NOMO-1 (cell line): Measurements from ENCODE around the gene TOB1.

Experiments used
- DNase-seq, 2 experiments: peaks; one replicate each; lab custom pipeline; 2025; ENCODE audit not compliant: unreplicated experiment in 2 of 2; lab: John Stamatoyannopoulos, UW

TOB1 gene, protein sequence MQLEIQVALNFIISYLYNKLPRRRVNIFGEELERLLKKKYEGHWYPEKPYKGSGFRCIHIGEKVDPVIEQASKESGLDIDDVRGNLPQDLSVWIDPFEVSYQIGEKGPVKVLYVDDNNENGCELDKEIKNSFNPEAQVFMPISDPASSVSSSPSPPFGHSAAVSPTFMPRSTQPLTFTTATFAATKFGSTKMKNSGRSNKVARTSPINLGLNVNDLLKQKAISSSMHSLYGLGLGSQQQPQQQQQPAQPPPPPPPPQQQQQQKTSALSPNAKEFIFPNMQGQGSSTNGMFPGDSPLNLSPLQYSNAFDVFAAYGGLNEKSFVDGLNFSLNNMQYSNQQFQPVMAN

DNA sequence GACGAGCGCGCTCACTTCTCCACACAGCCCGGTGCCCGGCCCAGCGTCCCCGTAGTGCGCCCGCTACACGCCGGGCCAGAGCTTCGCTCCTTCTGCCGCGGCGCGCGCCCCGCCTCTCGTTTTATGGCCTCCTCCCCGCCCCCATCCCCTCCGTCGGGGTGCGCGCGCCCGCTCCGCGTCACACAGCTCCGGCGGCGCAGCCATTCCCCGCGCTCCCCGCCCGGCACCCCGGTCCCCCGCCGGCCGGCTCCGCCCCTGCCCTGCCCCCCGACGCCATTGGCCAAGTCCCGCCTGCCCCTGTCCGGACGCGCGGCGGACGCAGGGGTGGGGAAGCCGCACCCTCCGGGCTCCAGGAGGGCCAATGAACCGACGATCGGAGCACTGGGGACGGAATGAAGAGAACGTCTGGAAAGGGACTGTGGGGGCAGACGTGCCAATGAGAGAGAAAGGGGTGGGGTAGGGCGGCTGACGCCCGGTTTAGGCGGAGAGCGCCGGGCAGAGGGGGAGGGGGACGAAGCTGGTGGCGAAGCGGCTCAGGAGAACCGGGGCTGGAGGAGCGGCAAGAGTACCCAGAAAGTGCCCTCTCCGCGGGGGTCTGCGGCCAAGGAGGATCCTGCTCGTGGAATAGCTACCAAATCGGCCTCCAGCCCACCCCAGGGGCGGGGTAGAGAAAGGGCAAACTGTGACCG lies at the start of gene TOB1:
TSS of gene TOB1 (minus strand) at position 94 of the 689 bp plus-strand sequence. CDS start 2,337 bp downstream, outside the sequence.
- DNase-seq: peak; percentile 98

GRCh38 chr17:50914505-50915063 lies 48.4 kb upstream of the TOB1 start:
- DNase-seq: no peak

GRCh38 chr17:50913120-50913519 lies 47.0 kb upstream of the TOB1 start:
- no peak for DNase-seq

DNA sequence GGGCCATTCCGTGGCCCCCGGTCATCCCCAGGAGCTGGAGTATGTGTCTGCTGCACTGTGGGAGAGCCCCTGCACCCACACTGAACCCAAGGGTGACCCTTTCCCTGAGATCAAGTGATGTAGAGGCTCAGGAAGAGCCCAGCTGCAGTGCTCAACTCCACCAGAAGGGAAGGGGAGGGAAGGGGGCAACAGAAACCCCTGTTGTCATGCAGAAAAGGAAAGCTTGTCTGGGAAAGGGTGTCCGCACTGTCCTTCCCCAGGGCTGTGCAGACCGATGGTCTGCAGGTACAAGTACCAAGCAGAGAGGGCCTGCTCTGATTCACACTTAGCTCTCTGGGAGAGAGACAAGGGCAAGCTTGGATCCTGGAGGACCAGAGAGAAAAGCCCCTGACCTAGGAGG lies 45.7 kb upstream of the TOB1 start:
- DNase-seq: no peak

DNA sequence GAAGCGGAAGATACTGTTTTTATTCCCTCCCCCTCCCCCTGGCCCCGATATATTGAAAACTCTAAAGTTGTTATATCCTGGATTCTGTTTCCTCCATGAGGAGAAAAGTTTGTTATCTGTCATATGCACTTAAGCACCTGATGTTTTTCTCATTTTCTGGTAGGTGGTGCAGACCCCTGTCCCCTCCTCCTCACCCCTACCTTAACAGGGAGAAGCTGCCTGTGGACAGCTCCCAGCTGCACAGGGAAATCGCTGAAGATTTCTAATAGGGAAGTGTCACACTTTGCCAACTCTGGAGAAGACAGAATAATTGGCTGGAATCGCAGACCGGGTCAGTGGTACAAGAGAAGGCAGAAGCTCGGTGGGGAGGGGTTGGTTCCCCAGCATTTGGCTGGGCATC lies 45.3 kb upstream of the TOB1 start:
- DNase-seq: no peak

DNA sequence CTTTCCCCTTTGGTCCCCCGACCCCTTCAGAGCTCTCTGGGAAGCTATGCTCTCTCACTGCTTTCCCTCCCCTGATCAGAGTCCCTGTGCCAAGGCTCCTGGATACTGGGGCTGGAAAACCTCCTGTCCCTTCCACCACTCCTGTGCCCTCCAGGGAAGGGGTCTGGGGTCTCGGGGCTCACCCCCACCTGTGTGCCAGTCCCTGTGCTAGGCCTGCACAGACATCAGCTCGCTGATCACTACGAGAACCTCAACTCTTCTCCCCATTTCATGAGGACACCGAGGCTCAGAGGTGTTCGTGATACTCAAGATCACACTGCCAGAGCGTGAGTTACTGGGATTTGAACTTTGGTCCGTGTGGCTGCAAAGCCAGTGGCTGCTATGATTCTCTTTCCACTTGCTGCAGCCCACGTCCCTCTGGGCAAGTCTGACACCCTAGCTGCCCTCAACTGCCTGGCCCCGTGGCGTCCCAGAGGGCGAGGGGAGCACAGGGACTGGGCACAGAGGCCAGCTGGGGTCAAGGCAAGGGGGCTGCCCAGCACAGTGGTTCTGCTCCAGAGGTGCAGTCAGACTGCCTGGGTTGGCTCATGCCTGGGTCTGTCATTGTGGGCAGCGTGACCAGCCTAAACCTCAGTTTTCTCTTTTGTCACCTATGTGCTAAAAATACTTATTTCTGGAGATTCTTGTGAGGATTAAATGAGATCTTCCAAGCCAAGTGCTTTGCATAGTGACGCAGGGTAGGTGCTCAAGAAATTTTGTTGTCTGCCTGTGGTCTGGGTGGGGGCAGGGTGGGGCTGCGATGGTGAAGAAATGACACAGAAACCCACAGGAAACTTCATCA lies 43.8 kb upstream of the TOB1 start:
- peak; percentile 66 to 71 for DNase-seq

DNA sequence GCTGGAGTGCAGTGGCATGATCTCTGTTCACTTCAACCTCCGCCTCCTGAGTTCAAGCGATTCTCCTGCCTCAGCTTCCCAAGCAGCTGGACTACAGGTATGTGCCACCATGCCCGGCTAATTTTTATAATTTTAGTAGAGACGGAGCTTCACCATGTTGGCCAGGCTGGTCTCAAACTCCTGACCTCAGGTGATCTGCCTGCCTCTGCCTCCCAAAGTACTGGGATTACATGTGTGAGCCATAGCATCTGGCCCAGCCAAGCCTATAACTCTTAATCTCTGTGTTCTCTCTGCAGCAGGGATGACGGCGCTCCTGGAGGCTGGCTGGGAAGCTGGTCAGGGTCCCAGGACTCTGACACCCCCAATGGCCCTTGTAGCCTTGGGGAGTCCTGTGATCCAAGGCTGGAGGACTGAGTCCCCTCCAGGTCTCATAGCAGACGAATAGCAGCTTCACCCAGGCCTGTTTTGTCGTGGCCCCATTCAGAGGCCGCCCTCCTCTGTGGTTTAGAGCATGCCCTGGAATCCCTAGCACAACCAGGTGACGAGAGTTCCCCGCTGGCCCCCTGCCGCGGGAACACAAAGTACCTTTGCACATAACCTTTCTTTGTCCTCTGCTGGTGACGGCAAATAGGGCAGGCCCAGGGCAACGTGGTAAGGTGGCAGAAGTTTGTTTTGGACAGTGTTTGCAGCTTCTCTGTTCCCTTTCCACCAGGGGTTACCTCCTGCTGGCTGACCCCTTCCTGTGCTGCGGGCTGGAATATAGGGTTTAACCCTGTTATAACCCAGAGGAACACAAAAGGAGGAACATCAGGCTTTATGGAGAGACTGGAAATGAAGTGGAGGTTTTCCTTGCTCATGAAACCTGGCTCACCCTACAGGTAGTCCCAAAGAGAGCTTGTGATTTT lies 43.0 kb upstream of the TOB1 start:
- DNase-seq: peak in 1 of 2 experiments; percentile 19

GRCh38 chr17:50908140-50908859 lies 42.1 kb upstream of the TOB1 start:
- no peak for DNase-seq

DNA sequence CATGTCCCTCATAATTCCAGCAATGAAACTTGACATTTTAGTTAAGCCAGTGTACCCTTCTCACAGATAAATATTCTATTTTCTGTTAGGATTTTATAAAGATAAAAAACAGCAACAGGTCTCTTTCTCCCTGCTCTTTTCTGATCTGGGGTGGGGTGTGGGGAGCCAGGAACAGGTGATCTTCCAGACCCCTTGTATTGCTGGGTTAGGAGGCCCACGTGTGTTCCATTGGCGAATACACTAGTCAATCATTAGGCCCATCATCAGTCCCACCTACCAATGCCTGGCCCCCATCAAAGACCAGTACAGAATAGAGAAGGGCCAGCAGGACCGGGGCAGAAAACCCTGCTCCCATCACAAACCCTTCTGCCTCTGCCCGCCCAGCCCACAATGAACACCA lies 40.3 kb upstream of the TOB1 start:
- DNase-seq: no peak

DNA sequence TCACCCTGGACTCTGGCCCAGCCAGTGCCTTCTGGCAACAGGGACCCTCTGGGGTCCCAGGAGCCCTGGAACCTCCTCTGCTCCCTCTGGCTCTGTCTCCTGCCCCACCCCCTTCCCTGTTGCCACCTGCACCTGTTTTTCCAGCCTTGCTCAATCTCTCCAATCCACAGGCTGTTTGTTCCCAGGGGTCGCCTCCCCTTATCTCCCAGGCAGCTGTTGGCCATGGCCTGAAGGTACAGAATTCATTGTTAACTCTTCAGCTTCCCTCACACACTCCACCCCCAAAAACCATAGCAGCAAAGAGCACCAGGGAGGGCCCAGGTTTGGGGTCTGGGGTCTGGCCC lies 39.3 kb upstream of the TOB1 start:
- DNase-seq: no peak

DNA sequence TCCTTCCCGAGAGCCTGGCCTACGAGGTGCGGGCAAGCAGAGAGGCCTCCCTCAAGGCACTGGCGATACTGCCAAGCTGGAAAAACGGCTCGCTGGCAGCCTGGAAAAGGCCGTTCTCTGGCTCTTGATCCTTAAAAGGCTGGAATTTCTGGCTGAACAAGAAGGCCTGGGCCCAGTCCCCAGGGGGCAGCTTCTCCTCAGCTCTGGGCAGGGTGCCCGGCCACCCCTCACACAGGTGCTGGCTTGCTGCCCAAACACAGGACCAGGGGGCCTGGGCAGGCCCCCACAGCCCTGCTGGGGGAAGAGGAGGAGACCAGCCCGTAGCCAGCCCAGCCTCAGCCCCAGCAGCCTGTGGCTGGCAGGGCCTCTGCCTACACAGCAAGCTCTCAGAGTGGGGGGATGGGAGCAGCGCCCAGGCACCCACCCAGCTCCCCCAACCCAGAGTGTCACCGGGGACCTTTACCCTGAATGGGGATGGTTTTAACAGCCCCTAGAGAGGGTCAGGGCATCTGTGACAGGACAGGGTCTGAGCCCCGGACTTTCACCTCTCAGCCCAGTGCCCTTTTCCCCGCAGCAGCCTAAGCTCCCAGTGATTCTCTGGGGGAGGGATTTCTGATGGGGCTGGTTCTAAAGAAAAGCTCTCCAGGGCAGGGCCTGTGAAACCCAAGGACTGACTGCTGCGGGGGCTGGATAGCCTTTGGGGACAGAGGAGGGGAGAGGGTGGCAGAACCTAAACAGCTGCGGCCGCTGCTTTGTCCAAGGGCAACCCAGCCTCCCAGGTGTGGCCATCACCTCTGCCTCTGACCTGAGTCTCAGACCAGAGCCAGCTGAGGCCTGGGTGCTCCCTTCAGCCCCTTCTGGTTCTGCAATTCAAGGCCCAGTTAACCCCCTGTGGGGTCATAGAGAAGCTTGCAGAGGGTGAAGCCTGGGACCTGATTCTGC lies 38.6 kb upstream of the TOB1 start:
- DNase-seq: no peak

- no peak for DNase-seq
Observed at GRCh38 chr17:50903604-50904517, 37.7 kb upstream of the TOB1 start.

GRCh38 chr17:50902372-50903353 lies 36.5 kb upstream of the TOB1 start:
- no peak for DNase-seq

GRCh38 chr17:50900383-50900892 lies 34.3 kb upstream of the TOB1 start:
- no peak for DNase-seq

- no peak for DNase-seq
Observed at GRCh38 chr17:50899559-50900319, 33.6 kb upstream of the TOB1 start.
